ENCODE measurements around the gene PRKACB. TPM values are rescaled to one million over a fixed set of nuclear protein-coding genes. Genes with fewer than 3 reads are reported as not detected.

The PRKACB gene
- total RNA-seq, 1 donor from 2014 or later = 33.8 TPM

DNA sequence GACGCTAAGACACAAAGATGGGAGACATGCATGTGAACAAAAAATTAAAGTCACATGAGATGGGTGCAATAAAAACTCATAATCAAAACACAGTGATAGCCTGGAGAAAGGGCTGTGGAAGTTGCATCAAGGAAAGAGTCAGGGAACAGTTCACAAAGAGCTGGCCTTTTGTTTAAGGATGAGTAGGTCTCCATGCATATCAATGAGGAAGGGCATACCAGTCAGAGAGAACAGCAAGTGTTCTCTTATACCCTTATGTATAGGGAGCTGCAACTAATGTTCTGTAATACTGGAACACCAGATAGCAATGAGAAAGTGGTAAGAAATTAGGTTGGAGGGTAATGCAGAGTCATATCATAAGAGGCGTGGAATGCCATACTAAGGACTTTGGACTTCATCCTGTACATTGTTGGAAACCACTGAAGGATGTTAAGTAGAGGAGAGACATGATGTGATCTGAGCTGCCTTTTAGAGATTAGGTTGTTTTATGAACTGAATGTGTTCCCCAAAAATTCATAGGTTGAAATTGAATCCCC lies 110.7 kb downstream of the PRKACB start:
- DNase-seq (ENCODE audit: missing footprints) = no peak
- ATAC-seq = no peak
- intact Hi-C loops (cut with DNase I) = no loop called here

DNA sequence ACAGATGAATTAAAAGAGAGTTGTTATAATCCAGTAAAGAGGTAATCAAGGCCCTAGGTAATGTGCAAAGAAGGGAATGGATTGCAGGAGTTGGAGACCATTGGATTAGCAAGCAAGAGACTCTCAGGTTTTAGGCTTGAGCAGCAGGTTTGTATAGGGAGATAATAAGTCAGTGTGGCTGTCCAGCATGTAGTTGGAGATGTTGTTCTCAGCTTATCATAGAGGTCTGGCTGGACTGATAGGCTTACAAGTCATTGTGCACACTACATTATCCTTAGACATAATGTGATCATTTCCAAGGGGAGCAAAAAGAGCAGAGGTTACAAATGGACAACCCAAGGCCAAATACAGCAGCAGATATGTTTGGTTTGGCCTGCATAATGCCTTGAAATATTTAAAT lies 111.5 kb downstream of the PRKACB start:
- no peak for DNase-seq (ENCODE audit: missing footprints)
- intact Hi-C loops (cut with DNase I) = no loop called here
- ATAC-seq = no peak

DNA sequence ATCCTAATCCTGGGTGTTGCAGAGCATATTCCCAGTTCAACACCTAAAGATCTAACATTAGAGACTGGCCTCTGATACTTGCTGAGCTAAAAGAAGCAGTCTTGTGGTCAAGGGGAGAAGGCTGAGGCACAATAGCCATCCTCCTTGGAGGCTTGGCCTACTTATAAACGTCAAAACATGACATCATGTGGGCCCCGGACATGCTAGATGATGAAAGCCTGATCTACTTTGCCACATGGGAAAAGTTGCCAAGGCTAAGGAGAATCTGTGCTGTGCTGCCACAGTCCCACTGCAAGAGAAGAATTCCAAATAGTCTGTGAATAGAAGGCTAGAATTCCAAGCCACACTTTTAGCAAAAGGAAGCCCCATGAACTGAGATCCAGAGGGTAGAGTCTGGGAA lies 113.5 kb downstream of the PRKACB start:
- intact Hi-C loops (cut with DNase I) = no loop called here
- no peak for ATAC-seq

DNA sequence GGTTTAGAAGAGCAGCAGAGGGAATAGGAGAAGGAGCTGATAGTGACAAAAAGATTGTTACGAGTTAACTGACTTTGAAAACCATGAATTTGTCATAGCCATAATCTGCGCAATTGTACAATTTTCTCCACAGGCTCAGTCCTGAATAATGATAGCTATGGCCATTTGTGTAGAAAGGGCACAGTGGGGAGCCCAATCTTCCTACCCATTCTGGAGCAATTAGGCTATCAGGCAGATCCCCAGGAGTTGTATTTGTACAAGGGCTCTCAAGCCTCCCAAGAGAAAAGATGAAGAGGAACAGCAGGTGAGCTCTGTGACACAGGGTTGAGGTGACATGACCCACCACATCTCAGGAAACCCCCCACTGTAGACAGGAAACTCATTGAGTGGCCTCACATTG lies 115.3 kb downstream of the PRKACB start:
- ATAC-seq (no peak), DNase-seq (ENCODE audit: missing footprints) (no peak)
- intact Hi-C loops (cut with DNase I) = no loop called here

More for the DNA sequence above, 113.5 kb downstream of the PRKACB start:
- no peak for DNase-seq (ENCODE audit: missing footprints)

DNA sequence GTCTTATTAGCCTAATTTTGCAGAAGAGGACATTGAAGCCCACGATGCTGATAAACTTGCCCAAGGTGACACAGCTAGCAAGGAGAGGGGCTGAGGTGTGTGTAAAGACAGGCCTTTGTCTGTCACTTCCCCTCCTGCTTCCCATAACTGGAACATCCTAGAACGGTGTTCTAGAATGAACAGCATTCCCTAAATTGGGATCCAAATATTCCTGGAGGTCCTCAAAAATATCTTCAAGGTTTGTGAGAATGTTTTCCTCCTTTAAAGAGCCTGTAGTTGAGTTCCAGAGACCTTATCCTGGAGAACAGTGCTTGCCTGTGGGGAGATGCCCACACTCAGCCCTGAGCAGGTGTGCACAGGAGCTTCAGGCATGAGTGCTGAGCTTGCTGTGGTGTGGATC lies 115.9 kb downstream of the PRKACB start:
- no peak for DNase-seq (ENCODE audit: missing footprints)

DNA sequence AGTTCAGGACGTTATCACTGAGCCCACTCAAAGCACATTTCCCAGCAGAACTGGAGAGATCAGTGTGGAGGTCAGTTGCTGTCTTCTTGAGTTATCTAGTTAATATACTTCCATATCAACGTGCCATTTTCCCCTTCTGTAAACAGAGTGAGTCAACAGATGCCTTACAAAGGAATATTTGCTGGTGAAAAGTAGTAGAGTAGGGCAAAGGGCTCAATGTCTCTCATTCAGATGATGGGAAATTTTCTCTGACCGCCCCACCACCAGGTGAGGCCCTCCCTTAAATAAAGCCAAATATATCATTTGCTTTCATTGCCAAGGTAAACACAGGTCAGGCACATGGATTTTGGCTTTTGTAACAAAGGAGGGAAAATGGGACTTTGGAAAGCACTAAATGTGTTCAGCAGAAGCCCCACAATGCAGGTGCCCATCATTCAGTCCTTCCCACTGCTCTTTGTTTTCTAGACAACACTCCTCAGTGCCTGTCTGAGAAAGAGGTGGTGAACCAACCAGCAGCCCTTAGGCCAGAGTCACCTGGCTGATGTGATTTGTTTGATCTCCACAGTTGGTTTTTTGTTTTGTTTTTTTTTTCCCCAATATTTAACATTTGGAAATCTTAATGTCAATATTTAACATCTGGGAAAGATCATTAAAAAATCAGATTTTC lies 116.9 kb downstream of the PRKACB start:
- ATAC-seq = no peak
- DNase-seq (ENCODE audit: missing footprints) = no peak
- intact Hi-C loops (cut with DNase I) = no loop called here

More for the DNA sequence above, 115.9 kb downstream of the PRKACB start:
- ATAC-seq = no peak
- intact Hi-C loops (cut with DNase I) = no loop called here

DNA sequence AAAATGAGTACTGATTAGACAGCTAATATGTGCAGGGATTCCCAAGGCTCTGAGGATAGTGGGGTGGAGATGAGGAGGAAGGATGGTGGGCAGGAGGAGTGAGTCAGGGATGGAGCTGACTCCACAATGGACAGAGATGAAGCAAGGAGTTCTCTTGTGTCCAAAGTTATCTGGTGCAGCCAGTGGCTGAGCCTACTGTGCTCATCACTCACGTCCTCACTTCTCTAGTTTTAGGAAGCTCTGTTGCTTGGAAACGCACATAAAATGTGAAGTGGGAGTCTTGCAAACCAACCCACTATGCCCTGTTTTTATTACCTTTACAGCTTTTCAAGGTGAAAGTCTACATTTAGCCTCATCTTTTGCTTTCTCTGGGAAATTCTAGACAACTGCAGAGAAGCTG lies 120.9 kb downstream of the PRKACB start:
- DNase-seq (ENCODE audit: missing footprints) (no peak), ATAC-seq (no peak)
- intact Hi-C loops (cut with DNase I) = no loop called here

DNA sequence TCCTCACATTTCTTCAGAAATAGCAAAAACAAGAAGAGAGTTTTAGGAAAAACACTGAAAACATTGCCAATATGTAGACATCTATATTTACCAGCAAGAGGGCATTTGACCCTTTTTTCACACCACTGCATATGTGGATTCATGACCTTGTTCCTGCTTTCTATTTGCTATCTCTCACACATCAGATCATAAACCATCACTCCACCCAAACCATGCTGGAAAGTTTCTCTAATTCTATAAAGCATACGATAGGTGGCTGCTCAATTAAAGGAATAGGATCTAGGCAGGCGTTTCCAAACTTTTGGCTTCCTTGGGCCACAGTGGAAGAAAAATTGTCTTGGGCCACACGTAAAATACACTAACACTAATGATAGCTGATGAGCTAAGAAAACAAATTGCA lies 121.8 kb downstream of the PRKACB start:
- ATAC-seq = no peak
- no peak for DNase-seq (ENCODE audit: missing footprints)
- intact Hi-C loops (cut with DNase I) = no loop called here

DNA sequence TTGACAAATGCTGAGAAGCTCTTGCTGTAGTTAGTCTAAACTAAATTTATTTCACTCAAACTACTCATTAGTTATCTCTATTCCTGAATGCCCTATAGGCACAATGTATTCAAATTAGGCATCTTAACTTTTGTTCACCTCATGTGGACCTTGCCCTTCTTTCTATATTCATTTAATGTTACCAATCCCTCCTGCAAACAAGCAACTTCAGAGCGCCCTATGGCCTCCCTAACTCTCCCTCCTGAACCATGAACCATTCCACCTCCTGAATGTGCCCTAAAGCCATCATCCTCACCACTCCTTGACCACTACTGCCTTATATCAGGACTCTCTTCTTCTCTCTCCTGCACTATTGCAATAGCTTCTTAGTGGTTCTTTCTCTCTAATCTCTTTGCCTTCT lies 122.7 kb downstream of the PRKACB start:
- DNase-seq (ENCODE audit: missing footprints) (no peak), ATAC-seq (no peak)
- intact Hi-C loops (cut with DNase I) = no loop called here

DNA sequence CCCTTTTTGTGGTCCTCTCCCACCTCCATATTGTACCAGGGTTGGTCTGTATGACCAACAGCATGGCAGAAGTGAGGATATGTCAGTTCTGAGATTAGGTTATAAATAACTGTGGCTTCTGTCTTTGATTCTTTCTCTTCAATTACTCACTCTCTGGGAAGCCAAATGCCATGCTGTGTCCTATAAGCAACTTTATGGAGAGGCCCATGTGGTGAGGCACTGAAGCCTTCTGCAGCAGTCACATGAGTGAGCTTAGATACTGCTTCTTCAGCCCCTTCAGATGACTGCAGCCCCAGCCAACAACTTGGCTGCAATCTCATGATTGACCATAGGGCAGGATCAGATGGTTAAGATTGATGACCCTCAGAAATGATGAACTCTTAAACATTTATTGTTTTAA lies 123.4 kb downstream of the PRKACB start:
- intact Hi-C loops (cut with DNase I) = no loop called here
- no peak for DNase-seq (ENCODE audit: missing footprints)

DNA sequence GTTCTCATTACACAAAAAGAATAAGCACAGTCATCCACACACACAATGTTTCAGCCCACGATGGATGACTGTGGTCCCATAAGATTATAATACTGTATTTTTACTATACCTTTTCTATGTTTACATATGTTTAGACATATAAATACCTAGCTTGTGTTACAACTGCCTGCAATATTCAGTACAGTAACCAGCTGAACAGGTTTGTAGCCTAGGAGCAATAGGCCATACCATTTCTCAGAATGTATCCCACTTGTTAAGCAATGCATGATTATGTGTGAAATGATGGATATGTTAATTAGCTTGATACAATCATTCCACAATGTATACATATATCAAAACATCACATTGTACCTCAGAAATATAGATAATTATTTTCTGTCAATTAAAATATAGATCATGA lies 124.3 kb downstream of the PRKACB start:
- DNase-seq (ENCODE audit: missing footprints) (no peak), ATAC-seq (no peak)
- intact Hi-C loops (cut with DNase I) = no loop called here

More for the DNA sequence above, 123.4 kb downstream of the PRKACB start:
- no peak for ATAC-seq

DNA sequence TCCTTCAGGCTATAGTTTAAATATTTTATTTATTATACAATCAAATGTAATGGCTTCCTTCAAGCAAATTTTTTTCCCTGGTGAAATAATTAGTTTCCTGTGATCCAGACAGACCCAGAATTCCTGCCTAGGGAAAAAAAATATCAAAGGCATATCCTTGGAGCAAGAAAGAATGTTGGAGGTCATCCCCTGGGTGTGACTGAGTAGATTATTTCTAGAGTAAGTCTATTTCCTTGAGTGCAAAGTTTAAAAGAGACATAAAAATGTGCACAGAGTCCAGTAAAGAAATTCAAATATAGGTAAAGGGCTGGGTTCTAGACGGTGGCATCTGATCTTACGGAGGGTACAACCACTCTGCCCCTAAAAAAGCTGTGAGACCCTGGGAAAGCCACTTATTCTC lies 125.2 kb downstream of the PRKACB start:
- intact Hi-C loops (cut with DNase I) = no loop called here
- DNase-seq (ENCODE audit: missing footprints) (no peak), ATAC-seq (no peak)

DNA sequence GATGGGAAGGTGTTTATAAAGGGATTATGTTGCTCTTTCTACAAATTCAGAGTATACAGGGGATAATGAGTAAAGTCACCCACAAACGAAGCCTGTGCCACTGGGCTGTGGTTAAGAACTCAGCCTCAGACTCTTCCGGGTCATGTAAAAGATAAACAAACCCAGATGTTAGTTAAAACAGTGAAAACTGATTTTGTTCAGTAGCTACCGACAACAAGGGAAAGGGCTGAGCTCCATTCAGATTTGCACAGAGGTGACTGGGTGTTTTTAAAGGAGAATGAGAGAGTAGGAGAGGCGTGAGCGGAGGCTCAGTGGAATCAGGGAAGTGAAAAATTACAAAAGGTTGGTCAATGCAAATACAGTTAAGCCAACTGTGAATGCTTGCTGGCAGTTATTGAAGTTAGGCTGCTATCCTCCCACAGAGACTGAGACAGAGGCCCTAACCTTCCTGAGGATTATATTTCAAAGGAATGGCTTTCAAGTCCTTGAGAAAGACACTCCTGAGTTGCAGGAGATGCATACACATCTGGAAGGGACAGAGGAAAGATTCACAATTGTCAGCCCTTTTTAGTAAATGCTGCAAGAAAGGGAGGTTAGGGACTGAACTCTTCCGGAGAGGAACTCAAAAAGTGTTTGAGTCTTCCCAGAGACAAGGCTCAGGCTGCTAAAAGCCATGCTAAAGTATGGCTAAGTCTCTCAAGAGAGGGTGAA lies 127.5 kb downstream of the PRKACB start:
- intact Hi-C loops (cut with DNase I) = no loop called here
- no peak for ATAC-seq

DNA sequence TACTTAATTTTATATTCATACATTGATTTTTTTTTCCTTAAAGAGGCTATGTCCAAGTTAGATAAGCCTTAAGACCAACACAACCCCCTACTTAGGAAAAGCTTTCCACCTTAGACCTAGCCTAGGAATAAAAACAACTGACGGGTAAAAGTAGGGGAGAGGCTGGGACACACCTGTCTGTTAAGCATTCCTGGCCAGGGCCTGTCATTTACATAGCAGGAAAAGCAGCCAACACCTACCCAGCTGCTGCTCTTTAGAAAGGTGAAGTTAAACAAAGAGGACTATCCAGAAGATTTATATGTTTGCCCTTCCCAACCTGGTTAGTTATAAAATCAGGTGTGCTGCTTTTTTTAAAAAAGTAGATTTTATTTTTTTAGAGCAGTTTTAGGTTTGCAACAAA lies 128.3 kb downstream of the PRKACB start:
- no peak for ATAC-seq
- intact Hi-C loops (cut with DNase I) = no loop called here
- DNase-seq (ENCODE audit: missing footprints) = no peak

More for the DNA sequence above, 127.5 kb downstream of the PRKACB start:
- DNase-seq (ENCODE audit: missing footprints) = no peak

DNA sequence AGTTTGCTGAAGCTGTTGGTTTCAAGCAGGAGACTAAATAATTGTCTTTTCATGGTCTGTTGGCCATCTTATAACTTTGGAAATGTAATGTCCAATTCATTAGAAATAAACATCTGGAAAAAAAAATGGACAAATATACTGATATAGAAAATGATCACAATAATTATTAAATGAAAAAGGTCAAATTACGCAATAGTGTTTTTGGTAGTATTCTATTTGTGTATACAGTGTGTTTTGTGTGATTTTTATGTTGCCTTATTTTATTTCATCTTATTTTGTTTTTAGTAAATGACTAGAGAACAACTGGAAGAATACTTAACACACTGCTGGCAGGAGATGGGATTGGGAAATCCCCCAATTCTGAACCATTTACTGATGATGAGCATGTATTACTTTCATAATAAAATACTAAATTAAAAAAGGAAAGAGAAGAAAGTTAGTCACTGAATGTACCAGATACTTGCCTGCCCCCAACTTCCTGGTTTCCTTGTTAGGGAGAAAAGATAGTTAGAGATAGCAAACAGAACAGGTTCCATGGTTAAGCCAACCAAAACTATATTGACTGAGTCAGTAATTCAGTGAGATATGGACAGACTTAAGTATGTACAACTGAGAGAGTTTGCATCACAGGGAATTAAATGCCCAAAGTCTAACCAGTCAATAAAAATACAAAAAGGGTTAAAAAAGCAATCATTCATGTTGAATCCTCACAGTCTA lies 133.4 kb downstream of the PRKACB start:
- ATAC-seq (no peak), DNase-seq (ENCODE audit: missing footprints) (no peak)
- intact Hi-C loops (cut with DNase I) = no loop called here

DNA sequence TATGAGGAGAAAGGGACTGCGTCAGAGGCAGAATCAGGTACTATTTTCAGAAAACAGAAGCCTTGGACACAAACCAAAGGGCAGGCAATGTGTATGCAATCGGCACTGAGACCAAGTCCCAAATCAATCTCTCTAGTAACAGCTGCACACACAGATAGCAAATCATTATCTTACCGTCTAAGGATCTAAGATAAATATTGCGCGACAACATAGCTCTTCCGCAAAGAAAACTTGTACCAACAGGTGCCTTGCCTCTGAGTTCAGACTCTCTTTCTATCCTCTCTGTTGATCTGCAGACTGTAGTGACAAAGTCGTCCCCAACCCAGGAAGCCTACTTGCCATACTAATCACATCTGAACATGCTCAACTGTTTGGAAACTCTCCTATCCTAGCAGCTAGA lies 134.8 kb downstream of the PRKACB start:
- no peak for ATAC-seq
- intact Hi-C loops (cut with DNase I) = no loop called here
- DNase-seq (ENCODE audit: missing footprints) = no peak

DNA sequence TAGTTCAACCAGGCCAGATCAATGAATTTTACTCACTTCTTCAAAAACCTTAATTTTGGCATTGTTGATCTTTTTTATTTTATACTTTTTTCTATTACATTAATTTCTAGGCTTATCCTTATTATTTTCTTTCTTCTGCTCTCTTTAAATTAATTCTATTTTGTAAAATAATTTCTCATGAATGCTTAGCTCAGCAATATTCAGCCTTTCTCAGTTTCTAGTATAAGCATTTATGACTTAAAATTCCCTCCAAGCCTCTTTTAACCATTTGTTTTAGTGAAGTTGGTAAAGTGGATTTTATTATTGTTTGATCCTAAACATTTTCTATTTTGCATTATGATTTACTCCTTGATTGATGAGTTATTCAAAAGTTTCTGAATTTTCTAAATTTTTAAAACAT lies 136.8 kb downstream of the PRKACB start:
- DNase-seq (ENCODE audit: missing footprints) (no peak), ATAC-seq (no peak)
- intact Hi-C loops (cut with DNase I) = no loop called here

DNA sequence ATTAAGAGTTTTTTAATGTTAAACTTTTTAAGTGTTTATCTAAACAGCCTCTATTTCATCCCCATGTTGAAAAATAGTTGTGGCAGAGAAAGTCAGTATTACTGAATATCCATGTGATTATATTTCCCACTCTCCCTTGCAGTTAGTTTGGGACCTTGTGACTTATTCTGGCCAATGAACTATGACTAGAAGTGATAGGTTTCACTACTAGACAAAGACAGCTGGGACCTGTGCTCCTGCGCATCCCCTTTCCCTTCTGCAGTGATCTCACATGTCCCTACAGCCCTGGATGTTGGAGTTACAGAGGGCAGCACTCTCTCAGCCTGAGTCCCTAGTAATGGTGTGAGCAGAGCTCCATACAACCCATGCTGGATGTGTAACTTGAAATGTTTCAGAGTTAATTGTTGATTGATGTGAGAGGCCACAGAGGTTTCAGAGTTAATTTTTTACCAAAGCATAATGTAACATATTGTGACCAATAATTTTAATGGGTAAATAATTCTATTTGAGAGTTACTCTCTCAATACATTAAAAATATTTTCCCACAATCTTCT lies 138.8 kb downstream of the PRKACB start:
- intact Hi-C loops (cut with DNase I) = no loop called here

DNA sequence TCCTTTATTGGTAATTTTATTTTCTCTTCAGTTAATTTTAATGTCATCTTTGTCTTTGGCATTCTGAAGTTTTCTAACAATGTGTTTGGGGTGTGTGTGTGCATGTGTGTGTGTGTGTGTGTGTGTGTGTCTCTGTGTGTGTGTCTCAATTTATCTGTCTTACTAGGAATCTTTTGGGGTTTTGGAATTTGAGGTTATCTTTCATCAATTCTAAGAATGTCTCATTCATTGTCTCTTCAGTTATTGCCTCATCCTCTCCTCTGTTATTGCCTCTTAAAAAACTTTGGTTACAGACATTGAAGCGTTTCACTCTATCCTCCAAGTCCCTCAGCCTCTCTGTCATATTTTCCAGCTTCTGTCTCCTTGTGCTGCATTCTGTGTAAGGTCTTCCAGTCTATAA lies 139.3 kb downstream of the PRKACB start:
- ATAC-seq (no peak), DNase-seq (ENCODE audit: missing footprints) (no peak)
- intact Hi-C loops (cut with DNase I) = no loop called here

More for the DNA sequence above, 138.8 kb downstream of the PRKACB start:
- DNase-seq (ENCODE audit: missing footprints) (no peak), ATAC-seq (no peak)

DNA sequence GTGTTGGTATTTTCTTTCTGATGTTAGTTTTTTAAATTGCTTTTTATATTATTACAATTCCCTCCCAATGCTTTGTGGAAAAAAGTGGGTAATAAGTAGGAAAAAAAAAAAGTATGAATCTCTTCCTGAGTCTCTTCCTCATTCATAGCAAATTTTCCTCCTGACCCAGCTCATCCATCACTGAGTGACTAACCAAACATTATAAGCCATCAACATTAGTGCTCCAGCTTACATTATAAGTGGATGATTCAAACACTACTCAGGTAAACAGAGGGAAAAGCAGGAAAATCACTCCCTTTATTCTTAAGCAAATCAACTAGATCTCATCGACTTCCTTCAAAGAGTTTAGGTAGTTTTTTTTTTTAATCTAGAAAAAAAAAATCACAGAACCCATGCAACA lies 142.0 kb downstream of the PRKACB start:
- intact Hi-C loops (cut with DNase I) = no loop called here
- DNase-seq (ENCODE audit: missing footprints) = no peak

More for the DNA sequence above, 142.0 kb downstream of the PRKACB start:
- no peak for ATAC-seq
